Ishikawa (cell line): ENCODE results near the gene MB.

Experiments used
- CEBPB ChIP-seq: IDR thresholded peaks from 2 replicates; pipeline ENCODE4 v1.6.1; 2012
- CREB1 ChIP-seq: IDR thresholded peaks from 2 replicates; pipeline ENCODE4 v1.6.1; 2012; ENCODE audit warnings: low read depth
- EGR1 ChIP-seq: IDR thresholded peaks from 2 replicates; pipeline ENCODE4 v1.6.1; 2012
- EP300 ChIP-seq: IDR thresholded peaks from 2 replicates; pipeline ENCODE4 v1.6.1; 2012; ENCODE audit warnings: borderline replicate concordance
- FOXM1 ChIP-seq: IDR thresholded peaks from 2 replicates; pipeline ENCODE4 v1.6.1; 2012; ENCODE audit warnings: low read depth, borderline replicate concordance
- MAX ChIP-seq: IDR thresholded peaks from 2 replicates; pipeline ENCODE4 v1.6.1; 2012
- NFIC ChIP-seq: IDR thresholded peaks from 2 replicates; pipeline ENCODE4 v1.6.1; 2012
- RAD21 ChIP-seq: IDR thresholded peaks from 2 replicates; pipeline ENCODE4 v1.6.1; 2012; ENCODE audit warnings: low read depth
- REST ChIP-seq: IDR thresholded peaks from 2 replicates; pipeline ENCODE4 v1.6.1; 2012; ENCODE audit warnings: low read depth, mild to moderate bottlenecking
- TAF1 ChIP-seq: IDR thresholded peaks from 2 replicates; pipeline ENCODE4 v1.6.1; 2012; ENCODE audit warnings: low read depth, mild to moderate bottlenecking
- TCF12 ChIP-seq: IDR thresholded peaks from 2 replicates; pipeline ENCODE4 v1.6.1; 2012; ENCODE audit warnings: low read depth
- TEAD4 ChIP-seq: IDR thresholded peaks from 2 replicates; pipeline ENCODE4 v1.6.1; 2012
- USF1 ChIP-seq: IDR thresholded peaks from 2 replicates; pipeline ENCODE4 v1.6.1; 2012
- YY1 ChIP-seq: IDR thresholded peaks from 2 replicates; pipeline ENCODE4 v1.6.1; 2012; ENCODE audit warnings: low read depth
- ZBTB7A ChIP-seq: IDR thresholded peaks from 2 replicates; pipeline ENCODE4 v1.6.1; 2012; ENCODE audit warnings: low read depth

MB gene

GRCh38 chr22:35598396-35598710 lies 18.8 kb downstream of the MB start:
- TF ChIP-seq RAD21 (no peak), YY1 (no peak)

GRCh38 chr22:35597692-35598395 lies 19.3 kb downstream of the MB start:
- TF ChIP-seq YY1 (no peak), MAX (no peak), EP300 (no peak), TEAD4 (no peak), RAD21 (no peak), CREB1 (no peak), FOXM1 (no peak), REST (no peak), EGR1 (no peak), NFIC (no peak), TCF12 (no peak), CEBPB (no peak)

- TF ChIP-seq TEAD4 (no peak), TCF12 (no peak), ZBTB7A (no peak), EP300 (no peak), USF1 (no peak), CEBPB (no peak), FOXM1 (no peak), RAD21 (no peak), YY1 (no peak), REST (no peak), MAX (no peak), NFIC (no peak), EGR1 (no peak), CREB1 (no peak), TAF1 (no peak)
These were observed 20.3 kb downstream of the MB start for GRCh38 chr22:35596821-35597220.

GRCh38 chr22:35594686-35595085 lies 22.4 kb downstream of the MB start:
- TF ChIP-seq REST, result no peak
- TF ChIP-seq TAF1, result no peak

GRCh38 chr22:35593891-35594470 lies 23.1 kb downstream of the MB start:
- TF ChIP-seq CREB1, result no peak
- no peak for TF ChIP-seq YY1
- no peak for TF ChIP-seq TCF12
- no peak for TF ChIP-seq EGR1
- no peak for TF ChIP-seq ZBTB7A
- TF ChIP-seq CEBPB, result no peak
- TF ChIP-seq RAD21, result no peak
- TF ChIP-seq EP300, result no peak
- no peak for TF ChIP-seq MAX
- no peak for TF ChIP-seq TAF1
- TF ChIP-seq NFIC, result no peak
- TF ChIP-seq TEAD4, result no peak
